Epidermal melanocyte (primary cell): Measurements from ENCODE around the gene TSPYL2.

Experiments used
- DNase-seq: peaks from one replicate; pipeline ENCODE4 v3.0.0; 2011; ENCODE audit warnings: low spot score; ENCODE audit not compliant: insufficient read length

TSPYL2 gene

GRCh38 chrX:53080628-53081580 is 1.3 kb upstream of the TSPYL2 start:
- no peak for DNase-seq

GRCh38 chrX:53082773-53083616 is 828 bp downstream of the TSPYL2 start:
- no peak for DNase-seq

GRCh38 chrX:53084043-53084570 is 1.9 kb downstream of the TSPYL2 start:
- DNase-seq: no peak

GRCh38 chrX:53084863-53085262 is 2.7 kb downstream of the TSPYL2 start:
- DNase-seq: no peak

- DNase-seq: no peak
Measured at GRCh38 chrX:53085661-53086229, 3.6 kb downstream of the TSPYL2 start.

GRCh38 chrX:53086464-53086863 is 4.3 kb downstream of the TSPYL2 start:
- DNase-seq: no peak

- DNase-seq: no peak
Measured at GRCh38 chrX:53087388-53087831, 5.2 kb downstream of the TSPYL2 start.

GRCh38 chrX:53088136-53088974 is 6.2 kb downstream of the TSPYL2 start:
- DNase-seq: no peak

- DNase-seq: peak; percentile 56
Measured at GRCh38 chrX:53089224-53089842, 7.2 kb downstream of the TSPYL2 start.

- no peak for DNase-seq
Measured at GRCh38 chrX:53089925-53090324, 7.8 kb downstream of the TSPYL2 start.

- DNase-seq: no peak
Measured at GRCh38 chrX:53091354-53091753, 9.2 kb downstream of the TSPYL2 start.

- DNase-seq: peak; percentile 20
Measured at GRCh38 chrX:53093177-53093655, 11.0 kb downstream of the TSPYL2 start.

- DNase-seq: peak; percentile 87
Measured at GRCh38 chrX:53093748-53094581, 11.8 kb downstream of the TSPYL2 start, which contains the start of gene KANTR. TSS of gene KANTR (plus strand) at chrX:53094142. CDS start at chrX:53124273, 30,131 bp downstream.

GRCh38 chrX:53094582-53094905 is 12.4 kb downstream of the TSPYL2 start:
- no peak for DNase-seq

- DNase-seq: no peak
Measured at GRCh38 chrX:53095796-53096195, 13.6 kb downstream of the TSPYL2 start.

GRCh38 chrX:53114864-53115549 is 32.8 kb downstream of the TSPYL2 start:
- no peak for DNase-seq

- DNase-seq: no peak
Measured at GRCh38 chrX:53115550-53115874, 33.3 kb downstream of the TSPYL2 start.

GRCh38 chrX:53116101-53116500 is 33.9 kb downstream of the TSPYL2 start:
- DNase-seq: no peak

- no peak for DNase-seq
Measured at GRCh38 chrX:53122013-53122412, 39.8 kb downstream of the TSPYL2 start.
